ENCODE measurements around the gene DAND5.

DAND5 gene

GRCh38 chr19:13016245-13016627, 46.9 kb downstream of the DAND5 start:
- peaks cover 5 to 26% of the 10 kb centered on the region in 2 experiments for H3K4me1 ChIP-seq (ENCODE audit: control insufficient read depth in 1 of 2, insufficient read depth in 1 of 2, low read depth in 1 of 2, low read length in 1 of 2)
- no peaks in the 10 kb centered on the region for H3K36me3 ChIP-seq
- TF ChIP-seq CTCF (IDR thresholded peaks at IDR 0.05), result no peak
- no peak overlapping the region for H3K4me3 ChIP-seq (ENCODE audit: low read depth in 1 of 2, low read length in 1 of 2)
- no peak overlapping the region for H3K27ac ChIP-seq
- peaks cover 90% of the 10 kb centered on the region for H3K27me3 ChIP-seq
- H3K9me3 ChIP-seq, result no peaks in the 10 kb centered on the region

- Histone ChIP-seq H3K36me3 (no peaks in the 10 kb centered on the region), H3K9me3 (no peaks in the 10 kb centered on the region), H3K27ac (no peak overlapping the region), H3K27me3 (peaks cover 90% of the 10 kb centered on the region), H3K4me1 (ENCODE audit: control insufficient read depth in 1 of 2, insufficient read depth in 1 of 2, low read depth in 1 of 2, low read length in 1 of 2) (peaks cover 5 to 26% of the 10 kb centered on the region in 2 experiments), H3K4me3 (ENCODE audit: low read depth in 1 of 2, low read length in 1 of 2) (no peak overlapping the region)
- TF ChIP-seq CTCF (IDR thresholded peaks at IDR 0.05), result no peak
Observed at GRCh38 chr19:13016628-13017305, 47.4 kb downstream of the DAND5 start.

- H3K9me3 ChIP-seq, result no peaks in the 10 kb centered on the region
- peaks cover 90% of the 10 kb centered on the region for H3K27me3 ChIP-seq
- H3K36me3 ChIP-seq, result no peaks in the 10 kb centered on the region
- no peak for TF ChIP-seq CTCF (IDR thresholded peaks at IDR 0.05)
- no peak overlapping the region for H3K27ac ChIP-seq
- H3K4me3 ChIP-seq (ENCODE audit: low read depth in 1 of 2, low read length in 1 of 2), result no peak overlapping the region
- peaks cover 5 to 20% of the 10 kb centered on the region in 2 experiments for H3K4me1 ChIP-seq (ENCODE audit: control insufficient read depth in 1 of 2, insufficient read depth in 1 of 2, low read depth in 1 of 2, low read length in 1 of 2)
Observed at GRCh38 chr19:13017306-13018034, 48.1 kb downstream of the DAND5 start.

- H3K27ac ChIP-seq, result no peak overlapping the region
- no peak for TF ChIP-seq CTCF (IDR thresholded peaks at IDR 0.05)
- no peak overlapping the region for H3K4me3 ChIP-seq (ENCODE audit: low read depth in 1 of 2, low read length in 1 of 2)
- no peaks in the 10 kb centered on the region for H3K36me3 ChIP-seq
- H3K27me3 ChIP-seq, result peaks cover 90% of the 10 kb centered on the region
- peaks cover 0 to 19% of the 10 kb centered on the region in 2 experiments for H3K4me1 ChIP-seq (ENCODE audit: control insufficient read depth in 1 of 2, insufficient read depth in 1 of 2, low read depth in 1 of 2, low read length in 1 of 2)
- H3K9me3 ChIP-seq, result no peaks in the 10 kb centered on the region
Observed at GRCh38 chr19:13018035-13018914, 48.9 kb downstream of the DAND5 start.

GRCh38 chr19:13019332-13019731, 50.0 kb downstream of the DAND5 start:
- Histone ChIP-seq H3K9me3 (no peaks in the 10 kb centered on the region), H3K27ac (no peak overlapping the region), H3K27me3 (peaks cover 90% of the 10 kb centered on the region), H3K36me3 (no peaks in the 10 kb centered on the region), H3K4me1 (ENCODE audit: control insufficient read depth in 1 of 2, insufficient read depth in 1 of 2, low read depth in 1 of 2, low read length in 1 of 2) (peaks cover 0 to 17% of the 10 kb centered on the region in 2 experiments), H3K4me3 (ENCODE audit: low read depth in 1 of 2, low read length in 1 of 2) (no peak overlapping the region)
- TF ChIP-seq CTCF (IDR thresholded peaks at IDR 0.05), result no peak

Data from neutrophil (primary cell).